NCI-H2196 treated with DMSO at 0.1 percent for 48 hours (cell line): ENCODE results near the gene DYNC1I1.

Source experiments
- DNase-seq: peaks from one replicate; lab custom pipeline; 2025; ENCODE audit not compliant: unreplicated experiment; lab: John Stamatoyannopoulos, UW

The DYNC1I1 gene

DNA sequence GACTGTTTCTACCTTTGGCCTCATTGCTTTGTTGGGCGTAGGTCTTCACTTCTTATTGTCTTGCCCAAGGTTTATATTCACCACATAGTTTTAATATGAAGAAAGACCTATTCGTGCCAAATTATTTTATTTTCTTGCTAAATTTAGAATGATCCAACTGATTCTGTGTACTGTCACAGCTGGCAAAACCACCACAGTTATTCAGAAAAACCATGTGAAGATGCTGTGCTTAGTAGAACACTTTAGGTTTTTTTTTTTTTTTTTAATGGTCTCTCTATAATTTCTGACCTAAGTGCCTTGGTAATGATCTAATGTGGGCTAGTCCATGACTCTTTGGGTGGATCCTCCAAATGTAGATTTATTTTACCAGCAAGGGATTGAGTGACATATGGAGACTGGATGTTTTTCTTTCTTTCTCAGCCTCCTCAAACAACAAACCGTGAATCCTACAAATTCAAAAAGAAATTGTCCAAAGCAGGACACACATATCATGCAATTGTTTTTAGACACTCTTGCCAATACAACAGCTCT is 243.8 kb downstream of the DYNC1I1 start:
- no peak for DNase-seq

DNA sequence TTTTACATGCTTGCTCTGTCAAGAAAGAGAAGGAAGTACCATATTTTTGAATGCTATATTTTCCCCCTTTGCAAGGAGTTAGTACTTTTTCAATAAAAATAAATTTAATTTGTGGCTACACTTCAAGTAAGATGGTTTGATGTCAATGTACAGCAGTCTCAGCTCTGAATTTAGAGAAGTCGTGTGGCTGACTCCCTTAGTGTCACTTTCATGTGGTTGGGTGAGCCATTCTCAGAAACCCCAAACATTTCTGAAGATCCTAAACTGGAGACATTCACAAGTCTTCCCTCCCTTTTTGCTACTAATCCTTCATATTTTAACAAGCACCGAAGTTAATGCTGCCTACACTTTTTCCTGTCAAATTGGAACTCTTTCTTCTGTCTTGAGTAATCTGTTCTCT is 244.4 kb downstream of the DYNC1I1 start:
- no peak for DNase-seq

GRCh38 chr7:96017877-96018276 is 245.5 kb downstream of the DYNC1I1 start:
- no peak for DNase-seq

GRCh38 chr7:96021568-96021967 is 249.2 kb downstream of the DYNC1I1 start:
- DNase-seq, result no peak

DNA sequence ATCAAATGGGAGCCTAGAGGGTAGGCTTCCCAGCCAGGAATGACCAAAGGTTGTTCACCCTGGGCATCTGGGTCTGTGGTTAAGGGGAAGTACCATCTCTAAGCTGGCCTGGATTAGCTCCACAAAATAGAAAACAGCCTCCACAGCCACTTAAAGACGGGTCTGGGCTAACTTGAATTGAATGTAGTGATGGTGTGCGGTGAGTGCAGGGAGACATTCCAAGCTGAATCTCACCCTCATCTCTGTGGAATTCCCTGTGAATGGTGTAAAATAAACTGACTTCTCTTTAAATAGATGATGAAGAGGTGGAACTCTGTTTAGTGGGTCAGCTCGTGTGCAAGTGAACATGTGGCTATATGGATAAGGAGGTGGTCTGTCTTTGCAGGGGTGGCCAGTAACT is 251.0 kb downstream of the DYNC1I1 start:
- DNase-seq, result no peak

GRCh38 chr7:96026010-96026409 is 253.7 kb downstream of the DYNC1I1 start:
- no peak for DNase-seq

- no peak for DNase-seq
Measured at GRCh38 chr7:96026611-96027010, 254.3 kb downstream of the DYNC1I1 start.

DNA sequence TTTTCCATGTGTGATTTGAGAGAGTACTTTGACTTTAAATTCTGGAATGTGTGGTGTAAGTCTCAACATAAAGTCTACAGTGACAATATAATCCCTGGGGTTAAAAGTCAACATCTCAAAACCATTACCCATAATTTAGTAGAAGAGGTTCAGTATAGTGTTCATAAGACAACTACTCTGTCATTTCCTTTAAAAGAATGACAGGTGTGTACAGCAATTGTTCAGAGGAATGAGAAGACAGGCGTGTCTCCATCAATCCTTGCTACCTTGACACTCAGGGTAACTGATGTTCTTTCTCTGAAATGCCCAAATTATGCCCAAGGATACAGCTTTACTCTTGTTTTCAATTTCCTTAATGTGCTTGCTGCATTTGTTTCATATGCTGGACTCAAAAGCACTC is 256.4 kb downstream of the DYNC1I1 start:
- no peak for DNase-seq

DNA sequence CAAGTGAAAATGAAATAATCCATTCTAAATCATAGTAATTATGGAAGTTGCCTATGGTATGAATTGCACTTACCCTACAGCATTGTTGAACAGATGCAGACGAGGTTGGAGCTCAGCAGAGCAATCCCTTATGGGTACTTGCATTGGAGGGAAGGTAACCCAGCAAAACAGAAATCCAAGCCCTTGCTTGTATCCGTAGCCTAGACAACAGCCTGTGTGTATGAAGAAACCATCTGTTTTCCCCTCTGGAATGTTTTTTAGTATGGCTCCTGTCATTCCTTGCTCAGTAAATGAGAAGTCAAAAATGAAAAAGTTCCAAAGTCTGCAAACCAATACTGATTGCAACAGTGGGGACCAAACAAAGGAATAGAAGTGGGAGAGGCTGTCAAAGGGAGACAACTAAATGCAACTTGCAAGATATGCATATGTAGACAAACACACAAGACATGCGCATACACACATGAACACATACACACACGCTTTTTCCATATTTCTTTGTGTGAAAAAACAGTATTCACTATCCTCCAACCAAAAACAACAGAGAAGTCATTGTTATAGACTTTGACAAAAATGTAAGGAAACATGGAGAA is 260.8 kb downstream of the DYNC1I1 start:
- DNase-seq, result no peak

GRCh38 chr7:96034940-96035727 is 262.8 kb downstream of the DYNC1I1 start:
- peak; percentile 45 for DNase-seq

- no peak for DNase-seq
Measured at GRCh38 chr7:96040250-96040772, 268.0 kb downstream of the DYNC1I1 start.

- DNase-seq, result no peak
Measured at GRCh38 chr7:96041171-96041570, 268.8 kb downstream of the DYNC1I1 start.

DNA sequence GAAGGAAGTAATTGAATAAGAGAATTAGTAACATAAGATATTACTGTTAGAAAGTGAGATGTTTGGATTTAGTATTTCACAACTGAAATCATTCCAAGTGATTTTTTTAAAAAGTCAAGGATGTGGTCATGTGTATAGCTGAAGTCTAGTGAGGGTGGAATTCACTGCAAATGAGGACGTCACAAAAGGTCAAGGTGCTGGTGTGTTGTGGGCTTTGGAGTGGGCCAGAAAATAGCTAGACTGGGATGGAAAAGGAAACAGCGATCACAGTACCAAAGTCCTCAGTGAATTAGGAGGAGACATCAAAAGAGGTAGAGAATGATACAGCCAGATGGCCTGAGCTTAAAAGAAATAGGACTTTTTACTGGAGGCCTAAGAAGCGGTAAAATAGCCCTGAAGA is 272.8 kb downstream of the DYNC1I1 start:
- DNase-seq, result no peak

- DNase-seq, result no peak
Measured at GRCh38 chr7:96045919-96046318, 273.6 kb downstream of the DYNC1I1 start.

- no peak for DNase-seq
Measured at GRCh38 chr7:96052289-96052688, 279.9 kb downstream of the DYNC1I1 start.

GRCh38 chr7:96052860-96053470 is 280.6 kb downstream of the DYNC1I1 start:
- no peak for DNase-seq

DNA sequence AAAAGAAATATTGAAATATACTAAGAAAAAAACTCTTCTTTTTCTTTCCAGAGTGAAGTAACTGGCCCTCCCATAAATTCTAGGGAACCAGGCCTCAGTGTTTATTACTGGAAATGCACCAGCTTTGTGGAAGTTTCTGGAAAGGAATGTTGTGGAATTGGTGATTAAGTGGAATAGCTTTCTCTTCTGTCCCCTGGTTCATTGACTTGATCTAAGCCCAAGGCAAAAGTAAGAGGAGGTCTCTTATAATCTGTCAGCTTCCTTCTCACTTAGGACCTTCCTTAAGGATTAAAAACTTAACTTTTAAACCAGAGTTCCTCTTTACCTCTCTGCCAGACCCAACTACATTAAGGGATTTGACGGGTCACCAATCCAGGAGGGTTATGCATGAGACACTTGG is 283.4 kb downstream of the DYNC1I1 start:
- DNase-seq, result no peak

DNA sequence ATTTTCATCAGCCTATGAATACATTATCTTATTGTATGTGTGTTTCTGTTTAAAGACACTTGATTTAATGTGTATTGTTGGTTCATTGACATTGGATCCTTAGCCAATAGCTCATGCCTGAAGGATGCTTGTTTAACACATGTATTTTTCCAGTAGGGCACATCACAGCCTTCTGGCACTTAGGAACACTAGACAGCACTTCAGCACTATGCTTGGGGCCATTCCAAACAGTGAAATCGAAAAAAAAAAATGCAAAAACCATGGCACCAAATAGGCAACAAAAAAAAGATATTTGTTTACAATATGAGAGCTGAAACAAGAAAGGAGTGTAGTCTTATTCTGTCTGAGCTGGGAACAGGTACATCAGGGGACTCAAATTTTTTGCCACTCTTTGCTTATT is 286.7 kb downstream of the DYNC1I1 start:
- DNase-seq, result no peak

- no peak for DNase-seq
Measured at GRCh38 chr7:96061009-96061408, 288.7 kb downstream of the DYNC1I1 start.

DNA sequence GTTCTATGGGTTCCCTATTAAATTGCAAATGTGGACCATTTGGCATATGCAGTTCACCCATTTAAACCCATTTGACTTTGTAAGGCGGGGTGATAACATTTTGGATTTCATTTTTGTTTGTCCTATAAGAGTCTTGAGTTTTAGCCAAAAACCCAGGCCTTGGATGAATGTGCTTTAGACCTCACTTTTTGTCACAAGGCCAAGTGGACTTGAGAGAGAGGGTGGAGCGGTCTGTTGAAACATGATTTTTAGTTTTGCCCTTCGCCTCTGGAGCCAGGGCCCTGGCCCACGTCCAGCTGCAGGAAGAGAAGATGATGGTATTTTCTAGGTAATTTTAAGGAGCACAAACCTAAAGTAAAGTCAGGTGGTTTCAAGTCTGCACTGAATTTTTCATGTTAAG is 289.5 kb downstream of the DYNC1I1 start:
- DNase-seq, result peak; percentile 18

DNA sequence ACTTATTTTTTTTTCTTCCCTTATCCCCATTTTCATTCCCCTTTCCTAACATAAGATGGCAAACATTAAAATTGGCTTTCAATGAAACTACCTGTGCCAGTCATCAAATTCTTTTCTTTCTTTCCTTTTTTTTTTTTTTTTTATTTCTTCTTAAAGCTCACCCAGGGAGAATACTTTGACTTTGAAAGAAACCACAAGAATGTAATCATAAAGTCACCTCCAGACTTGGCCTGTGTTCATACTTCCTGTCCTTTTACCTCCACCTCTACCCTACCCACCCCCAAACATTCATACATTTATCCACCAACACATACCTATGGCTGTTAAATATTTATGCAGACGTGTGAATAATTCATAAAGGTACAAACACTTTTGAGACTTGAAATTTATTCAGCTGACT is 295.0 kb downstream of the DYNC1I1 start:
- no peak for DNase-seq

DNA sequence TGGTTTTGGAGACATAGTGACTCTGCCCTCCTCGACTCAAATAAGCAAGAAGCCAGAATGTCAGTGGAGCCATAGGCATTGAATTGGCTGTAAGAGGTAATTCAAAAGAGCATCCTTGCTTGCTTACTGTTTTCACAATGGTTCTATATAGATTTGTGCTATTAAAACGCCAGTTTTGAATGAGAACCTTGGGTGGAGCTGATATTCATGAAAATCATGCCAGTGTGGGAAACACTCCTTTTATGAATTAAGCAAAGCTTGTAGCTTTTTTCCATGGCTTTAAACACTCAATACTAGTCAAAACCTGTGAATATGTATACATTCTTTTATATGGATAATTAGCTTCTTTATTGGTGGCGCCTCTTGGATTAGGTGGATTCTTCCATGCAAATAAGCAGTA is 297.0 kb downstream of the DYNC1I1 start:
- no peak for DNase-seq
